Fibroblast of skin of right biceps (primary cell): ENCODE results near the gene PPP1R1B.
A peak's percentile ranks its signal among the peaks of the same experiment; 100 is the strongest.

Experiments
- DNase-seq: peaks from one replicate; pipeline ENCODE4 v3.0.0-alpha.2; 2013

The PPP1R1B gene

DNA sequence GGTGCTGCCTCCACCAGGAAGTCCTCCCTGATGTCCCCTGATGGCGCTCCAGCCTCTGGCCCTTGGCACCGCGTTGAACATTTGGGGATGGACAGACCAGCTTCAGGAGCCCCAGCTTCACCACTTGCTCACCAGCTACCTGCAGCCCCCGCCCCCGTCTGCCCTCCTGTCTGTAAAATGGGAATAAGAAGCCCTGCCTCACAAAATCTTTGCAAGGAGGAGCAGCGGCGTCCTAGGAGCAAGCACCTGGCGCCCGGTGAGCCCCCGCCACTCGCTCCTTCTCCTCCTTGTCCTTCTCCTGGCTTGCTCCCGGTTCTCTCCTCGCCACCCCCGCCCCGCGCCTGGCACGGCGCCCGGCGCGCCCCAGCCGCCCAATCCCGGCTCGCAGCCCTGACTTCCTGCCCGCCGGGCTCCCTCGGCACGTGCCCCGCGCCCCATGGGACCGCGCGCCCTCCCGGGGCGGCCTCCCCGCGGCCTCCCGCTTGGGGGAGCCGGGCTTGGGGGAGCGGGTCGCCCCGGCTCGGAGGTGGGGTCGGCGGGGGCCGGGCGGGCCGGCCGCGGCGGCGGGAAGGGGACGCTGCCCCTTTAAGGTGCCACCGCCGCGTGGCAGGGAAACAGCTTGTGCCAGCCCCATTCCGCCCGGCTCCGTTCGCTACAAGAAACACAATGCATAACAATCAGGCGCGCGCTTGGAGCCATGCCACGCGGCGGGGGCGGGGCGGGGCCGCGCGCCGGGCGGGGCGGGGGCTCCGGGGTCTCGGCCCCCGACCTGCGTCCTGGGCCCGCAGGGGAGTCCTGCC, 9.1 kb upstream of the PPP1R1B start:
- DNase-seq: peak; percentile 58

DNA sequence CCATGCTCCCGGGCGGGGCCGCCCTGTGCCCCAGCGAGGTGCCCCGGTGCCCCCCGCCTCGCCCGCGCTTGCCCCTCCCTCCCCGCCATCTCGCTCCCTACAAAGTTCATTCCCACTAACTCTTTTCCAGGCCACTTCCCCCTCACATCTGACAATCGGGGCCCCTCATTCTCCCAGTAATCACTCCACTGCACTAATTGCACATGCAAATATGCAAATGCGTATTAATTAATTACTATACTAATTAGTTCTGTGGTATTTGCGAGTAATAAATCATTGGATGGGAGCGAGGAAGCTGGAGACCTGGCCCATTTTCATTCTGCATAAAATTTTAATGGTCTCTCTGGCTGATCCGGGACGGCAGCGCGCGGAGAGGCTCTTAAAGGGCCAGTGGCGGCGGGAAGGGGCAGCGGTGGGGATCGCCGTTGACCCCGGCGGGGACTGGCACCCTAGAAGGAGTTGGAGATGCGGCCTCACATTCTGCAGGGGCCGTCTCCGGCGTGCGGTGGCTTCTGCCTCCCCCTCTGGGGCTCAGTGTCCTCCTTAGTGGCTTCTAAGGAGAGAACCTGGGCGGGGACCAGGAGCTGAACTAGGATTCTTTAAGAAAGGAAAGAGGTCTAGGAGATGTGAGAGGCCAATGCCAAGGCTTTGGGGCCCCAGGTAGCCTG, 8.4 kb upstream of the PPP1R1B start:
- DNase-seq: no peak

DNA sequence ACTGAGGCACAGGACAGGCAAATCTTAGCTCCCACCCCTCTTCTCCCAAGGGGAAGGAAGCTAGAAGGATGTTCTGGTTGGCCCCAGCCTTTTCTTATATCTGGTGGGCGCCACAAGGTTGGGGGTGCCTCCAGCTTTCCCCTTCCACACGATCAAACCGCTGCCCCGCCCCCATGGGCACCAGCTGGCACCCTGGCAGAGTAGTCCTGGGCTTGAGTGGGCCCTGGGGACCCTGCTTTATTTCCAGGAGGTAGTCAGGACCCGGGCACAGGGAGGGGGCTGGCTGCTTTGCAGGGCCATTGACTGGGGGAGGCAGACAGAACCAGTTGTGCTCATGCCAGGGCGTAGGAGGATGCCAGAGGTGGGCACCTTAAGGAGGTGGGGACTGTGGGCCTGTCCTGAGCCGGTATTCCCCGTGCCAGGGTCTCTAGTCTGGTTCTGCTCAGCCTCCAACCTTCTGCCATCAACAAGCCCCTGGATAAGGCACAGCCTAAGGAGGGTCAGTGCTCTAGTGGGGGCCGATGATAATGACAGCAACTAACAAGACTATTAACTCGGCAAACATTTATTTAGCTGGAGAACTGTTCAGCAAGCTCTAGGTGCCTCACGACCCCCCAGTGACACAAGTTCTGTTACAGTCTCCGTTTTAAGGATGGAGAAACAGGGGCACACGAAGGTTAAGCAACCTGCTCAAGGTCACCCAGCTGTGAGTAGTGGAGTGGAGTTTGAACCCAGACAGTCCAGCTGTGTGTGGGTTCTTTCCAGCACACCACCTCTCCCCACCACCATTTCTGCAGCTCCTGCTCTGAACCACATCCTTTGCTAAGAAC, 7.6 kb upstream of the PPP1R1B start:
- no peak for DNase-seq

DNA sequence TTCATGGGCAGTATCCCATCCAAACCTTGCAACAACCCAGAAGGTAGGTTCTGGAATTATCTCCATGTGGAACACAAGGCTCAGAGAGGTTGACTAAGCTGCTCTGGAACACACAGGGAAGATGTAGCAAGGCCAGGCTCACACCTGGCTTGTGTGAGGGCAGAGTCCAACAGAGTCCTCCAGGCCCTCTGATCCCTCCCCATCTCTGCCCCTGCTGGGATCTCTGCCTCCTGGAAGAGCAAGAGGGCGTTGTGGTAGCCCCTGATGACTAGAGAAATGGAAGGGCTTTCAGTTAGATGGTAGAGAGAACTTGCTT, 7.0 kb upstream of the PPP1R1B start:
- no peak for DNase-seq

DNA sequence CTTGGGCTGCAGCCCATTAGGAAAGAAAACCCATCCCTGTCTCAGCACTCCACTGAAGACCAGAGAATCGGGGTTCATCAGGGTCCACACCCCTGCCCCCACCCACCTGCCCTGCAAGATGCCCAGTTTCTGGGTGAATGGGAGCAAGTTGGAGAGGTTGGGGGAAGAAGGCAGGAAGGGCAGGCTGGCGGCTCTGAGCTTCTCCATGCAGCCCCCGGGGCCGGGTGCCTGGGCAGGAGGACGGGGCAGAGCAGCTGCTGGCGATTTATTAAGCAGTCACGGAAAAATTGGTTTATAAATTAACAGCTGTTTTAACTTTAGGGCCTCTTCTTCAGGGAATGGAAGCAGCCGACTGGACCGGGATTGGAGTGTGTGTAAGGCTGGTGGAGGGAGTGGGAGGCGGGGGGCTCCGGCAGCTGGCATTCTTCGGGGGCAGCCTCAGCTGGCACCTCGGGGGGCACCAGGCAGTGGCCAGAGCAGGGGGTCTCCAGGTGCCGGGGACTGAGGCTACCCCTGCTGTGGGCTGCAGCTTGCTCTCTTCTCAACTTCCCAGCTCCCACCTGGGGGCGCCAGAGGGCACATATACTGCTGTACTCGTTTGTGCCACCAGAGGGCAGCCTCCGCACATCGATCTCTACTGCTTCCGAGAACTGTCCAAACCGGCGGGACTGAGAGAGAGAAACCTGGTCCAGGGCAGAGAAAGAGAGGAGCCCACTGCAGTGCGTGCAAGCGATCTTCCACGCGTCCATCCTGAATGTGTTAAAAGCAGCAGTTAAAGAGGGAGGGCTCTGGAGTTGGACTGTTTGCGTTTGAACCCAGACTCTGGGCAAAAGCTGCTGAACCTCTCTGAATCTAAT, 5.0 kb upstream of the PPP1R1B start:
- peak; percentile 71 for DNase-seq

DNA sequence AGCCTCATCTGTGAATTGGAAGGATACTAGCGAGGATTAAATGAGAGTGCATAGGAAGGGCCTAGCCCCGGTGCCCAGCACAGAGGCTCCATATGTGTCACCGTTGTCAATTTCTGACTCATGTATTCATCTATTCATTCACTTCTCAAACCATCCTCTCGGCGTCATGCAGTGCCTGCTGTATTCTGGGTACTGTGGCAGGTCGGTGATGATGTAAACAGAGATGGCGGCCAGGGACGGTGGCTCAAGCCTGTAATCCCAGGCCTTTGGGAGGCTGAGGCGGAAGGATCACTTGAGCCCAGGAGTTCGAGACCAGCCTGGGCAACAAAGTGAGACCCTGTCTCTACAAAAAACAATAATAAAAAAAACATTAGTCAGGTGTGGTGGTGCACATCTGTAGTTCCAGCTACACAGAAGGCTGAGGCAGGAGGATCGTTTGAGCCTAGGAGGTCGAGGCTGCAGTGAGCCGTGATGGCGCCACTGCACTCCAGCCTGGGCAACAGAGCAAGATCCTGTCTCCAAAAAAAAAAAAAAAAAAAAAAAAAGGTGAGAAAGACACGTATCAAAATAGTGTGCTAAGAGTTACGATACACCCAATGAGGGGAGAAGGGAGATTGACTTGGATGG, 4.3 kb upstream of the PPP1R1B start:
- DNase-seq: no peak

DNA sequence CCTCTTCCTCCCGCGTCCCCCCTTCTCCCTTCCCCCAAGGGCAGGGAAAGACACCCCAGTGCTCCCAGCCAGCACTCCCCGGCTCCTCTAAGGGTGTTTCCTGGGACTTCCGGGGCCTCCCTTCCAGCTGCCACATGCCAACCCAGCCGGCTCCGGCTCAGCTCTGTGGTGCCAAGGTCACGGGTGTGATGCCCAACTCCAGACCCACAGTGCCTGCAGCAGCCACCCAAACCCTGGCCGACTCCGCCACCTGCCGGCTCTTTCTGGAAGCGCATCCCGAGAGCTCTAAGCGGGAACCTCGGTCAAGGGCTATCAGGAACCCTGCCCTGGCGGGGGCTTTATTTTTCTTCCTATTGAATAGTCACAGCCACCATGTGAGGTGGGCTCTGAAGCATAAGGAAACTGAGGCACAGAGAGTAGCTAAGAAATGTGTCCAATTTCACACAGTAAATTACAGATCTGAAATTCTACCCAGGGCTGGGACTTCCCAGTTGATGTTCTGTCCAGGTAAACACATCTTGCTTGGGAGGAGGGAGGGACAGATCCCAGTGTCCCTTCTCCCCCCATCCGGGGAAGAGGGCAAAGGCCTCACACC, 3.3 kb upstream of the PPP1R1B start:
- peak; percentile 50 for DNase-seq

DNA sequence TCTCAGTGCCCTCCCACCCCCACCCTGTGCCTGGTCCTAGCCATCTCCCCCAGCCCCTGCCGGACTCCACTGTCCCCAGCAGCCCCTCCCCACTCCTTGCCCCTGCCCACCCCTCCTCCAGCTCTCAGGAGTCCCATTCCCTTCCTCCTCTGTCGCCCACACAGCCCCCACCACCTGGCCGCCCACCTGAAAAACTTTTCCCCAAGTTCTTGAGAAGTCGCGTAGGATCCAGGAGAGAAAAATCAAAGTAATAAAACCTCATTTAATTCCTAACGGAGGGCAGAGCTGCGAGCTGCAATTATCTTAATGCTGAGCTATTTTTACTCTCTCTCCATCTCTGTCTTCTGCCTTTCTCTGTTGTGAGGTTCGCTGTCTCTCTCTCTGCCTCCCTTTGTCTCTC, 2.4 kb upstream of the PPP1R1B start:
- no peak for DNase-seq

DNA sequence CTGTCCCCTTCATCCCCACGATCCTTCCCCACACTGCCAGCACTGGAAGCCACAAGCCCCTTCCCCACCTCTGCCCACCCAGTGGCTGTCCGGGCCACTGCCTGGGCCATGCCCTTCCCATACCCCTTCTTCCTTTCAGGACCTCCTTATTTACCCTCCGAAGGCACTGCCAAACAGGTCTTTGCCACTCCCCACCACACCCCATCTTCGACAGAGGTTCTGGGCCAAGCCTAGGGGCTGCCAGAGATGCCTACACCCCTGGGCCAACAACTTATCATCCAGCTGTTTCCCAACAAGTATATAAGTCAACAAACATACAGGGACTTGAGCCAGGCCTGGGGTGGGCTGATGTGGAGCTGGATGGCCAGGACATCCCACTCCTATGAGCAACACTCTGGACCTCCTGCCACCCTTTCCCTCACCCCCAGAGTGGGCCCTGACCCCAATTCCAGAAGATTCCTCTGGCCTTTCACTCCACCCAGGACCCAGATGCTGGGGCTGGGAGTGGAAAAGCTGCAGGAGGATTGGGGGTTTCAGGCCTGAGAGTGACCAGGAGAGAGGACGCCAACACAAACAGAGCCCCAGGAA, 1.5 kb upstream of the PPP1R1B start:
- DNase-seq: no peak

DNA sequence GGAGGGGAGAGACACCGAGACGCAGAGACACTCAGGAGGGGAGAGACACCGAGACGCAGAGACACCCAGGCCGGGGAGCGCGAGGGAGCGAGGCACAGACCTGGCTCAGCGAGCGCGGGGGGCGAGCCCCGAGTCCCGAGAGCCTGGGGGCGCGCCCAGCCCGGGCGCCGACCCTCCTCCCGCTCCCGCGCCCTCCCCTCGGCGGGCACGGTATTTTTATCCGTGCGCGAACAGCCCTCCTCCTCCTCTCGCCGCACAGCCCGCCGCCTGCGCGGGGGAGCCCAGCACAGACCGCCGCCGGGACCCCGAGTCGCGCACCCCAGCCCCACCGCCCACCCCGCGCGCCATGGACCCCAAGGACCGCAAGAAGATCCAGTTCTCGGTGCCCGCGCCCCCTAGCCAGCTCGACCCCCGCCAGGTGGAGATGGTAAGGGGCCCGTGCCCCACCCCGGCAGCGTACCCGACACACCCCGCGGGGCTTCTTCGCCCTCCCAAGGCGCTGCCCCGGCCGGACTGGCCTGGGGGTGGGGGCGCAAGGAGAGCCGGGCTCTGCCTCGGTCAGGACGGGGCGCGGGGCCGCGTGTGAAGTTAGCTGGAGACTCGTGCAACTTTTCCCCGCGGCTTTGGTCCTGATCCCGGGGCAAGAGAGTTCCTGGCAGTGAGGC, 427 bp downstream of the PPP1R1B start:
- no peak for DNase-seq

DNA sequence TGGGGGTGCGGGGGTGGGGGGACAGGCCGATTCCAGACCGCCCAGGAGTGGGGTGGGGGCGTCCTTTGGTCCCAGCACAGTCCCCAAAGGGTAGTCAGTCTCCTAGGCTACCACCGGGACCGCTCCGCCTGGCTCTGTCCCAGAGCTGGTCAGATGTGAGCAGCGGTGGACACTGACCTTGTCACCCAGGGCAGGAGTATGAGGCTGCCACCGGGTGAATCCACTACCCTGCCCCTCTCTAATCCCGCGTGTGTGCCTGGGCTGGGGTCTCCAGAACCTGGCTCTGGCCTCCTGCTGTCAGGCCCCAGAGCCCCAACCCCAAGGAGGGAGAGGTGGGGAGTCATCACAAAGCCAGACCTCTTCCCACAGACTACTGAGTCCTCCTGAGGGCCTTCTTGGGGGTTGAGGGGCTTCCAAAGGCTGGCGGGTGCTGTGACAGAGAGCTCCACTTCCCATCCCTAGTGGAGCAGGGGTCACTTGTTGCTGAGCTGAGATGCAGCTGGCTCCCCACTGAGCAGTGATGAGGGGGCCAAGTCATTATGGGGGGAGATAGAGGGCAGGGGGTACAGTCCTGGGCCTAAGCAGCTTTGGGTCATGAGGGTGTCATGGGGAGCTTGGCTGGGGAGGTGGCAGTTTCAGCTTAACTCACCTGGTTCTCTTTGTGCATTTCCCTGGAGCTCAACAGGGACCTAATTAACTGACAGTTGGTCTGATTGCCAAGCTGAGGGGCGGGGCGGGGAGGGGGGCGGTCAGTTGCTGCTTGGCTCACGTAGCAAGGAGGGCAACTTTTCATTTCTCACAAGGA, 1.2 kb downstream of the PPP1R1B start:
- no peak for DNase-seq

DNA sequence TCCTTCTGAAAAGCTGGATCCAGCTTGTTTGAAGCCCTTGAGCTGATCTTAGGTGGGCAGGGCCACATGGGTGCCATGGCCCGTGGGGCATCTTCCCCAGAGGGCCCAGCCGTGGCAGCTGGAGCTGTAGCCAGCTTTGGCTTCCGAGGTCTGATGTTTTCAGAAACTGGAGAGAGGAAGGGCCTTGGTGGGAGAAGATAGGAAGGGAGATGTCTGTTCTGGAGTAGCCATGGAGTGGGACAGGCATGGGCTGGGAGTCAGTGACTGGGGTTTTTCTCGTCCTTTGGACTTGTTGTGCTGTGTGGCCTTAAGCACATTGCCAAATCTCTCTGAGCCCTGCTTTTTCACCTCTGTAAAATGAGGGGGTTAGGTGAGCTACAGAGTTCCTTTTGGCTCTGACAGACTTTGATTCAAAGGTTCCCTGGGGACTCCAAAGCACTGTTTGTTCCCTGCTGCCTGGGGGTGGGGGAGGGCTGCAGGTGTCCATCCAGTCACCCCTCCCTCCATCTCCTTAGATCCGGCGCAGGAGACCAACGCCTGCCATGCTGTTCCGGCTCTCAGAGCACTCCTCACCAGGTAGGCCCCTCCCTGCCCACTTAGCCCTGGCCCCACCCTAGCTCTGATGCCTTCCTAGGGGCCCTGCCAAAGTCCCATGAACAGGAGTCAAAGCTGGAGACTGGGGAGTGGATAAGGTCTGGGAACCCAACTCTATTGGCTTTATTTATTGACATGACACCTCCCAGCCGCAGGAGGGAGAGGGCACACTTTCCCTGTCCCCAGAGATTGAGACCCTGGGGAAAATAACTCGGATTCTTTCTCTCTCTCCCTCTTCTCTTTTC, 2.1 kb downstream of the PPP1R1B start:
- DNase-seq: no peak

DNA sequence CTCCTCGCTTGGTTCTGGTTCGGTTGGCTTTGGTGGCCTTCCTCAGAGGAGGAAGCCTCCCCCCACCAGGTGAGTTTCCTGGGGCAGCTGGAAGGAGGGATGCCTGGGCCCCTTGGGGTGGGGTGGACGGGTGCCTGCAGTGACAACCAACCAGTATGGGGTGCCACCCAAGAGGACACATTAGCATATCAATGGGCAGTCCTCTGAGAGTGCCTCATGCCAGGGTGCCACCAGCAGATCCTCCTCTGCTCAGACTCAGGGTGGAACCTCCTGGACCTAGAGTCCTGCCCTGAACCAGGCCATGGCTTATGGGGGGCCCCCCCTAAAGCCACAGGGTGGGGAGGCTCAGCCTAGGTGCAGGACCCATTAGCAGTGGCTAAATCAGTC, 2.7 kb downstream of the PPP1R1B start:
- no peak for DNase-seq

DNA sequence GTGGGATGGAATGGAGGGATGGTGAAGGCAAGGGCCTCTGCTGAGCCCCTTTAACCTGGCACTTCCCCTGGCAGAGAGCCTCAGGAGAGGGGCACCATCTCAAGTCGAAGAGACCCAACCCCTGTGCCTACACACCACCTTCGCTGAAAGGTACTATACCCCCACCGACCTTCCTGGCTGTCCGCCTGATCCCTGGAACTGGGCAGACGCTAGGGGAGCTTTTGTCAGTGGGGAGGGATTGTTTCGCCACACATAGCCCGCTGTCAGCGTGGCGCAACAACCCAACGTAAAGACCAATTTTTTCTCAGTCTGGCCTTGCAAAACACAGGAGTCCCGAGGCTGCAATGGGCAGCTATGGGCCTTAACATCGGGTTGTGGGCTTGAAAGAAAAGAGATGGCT, 3.1 kb downstream of the PPP1R1B start:
- DNase-seq: no peak

DNA sequence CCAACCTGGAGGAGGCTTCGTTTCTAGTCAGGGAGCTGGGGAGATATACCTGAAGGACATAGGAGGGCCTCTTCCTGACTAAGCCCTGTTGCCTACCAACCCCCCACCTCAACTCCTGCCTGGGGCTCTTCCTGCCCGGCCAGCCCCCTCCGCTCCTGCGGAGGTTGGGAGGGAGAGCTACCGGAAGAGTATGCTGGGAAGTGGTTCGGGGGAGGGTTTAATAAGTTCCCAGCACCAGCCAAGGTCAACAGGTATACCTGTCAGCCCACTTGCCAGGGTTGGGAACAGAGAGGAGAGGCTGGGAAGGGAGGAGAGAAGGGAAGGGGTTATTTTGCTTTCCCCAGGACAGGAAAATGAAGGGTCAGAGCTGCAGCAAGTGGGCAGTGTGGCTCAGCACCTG, 4.7 kb downstream of the PPP1R1B start:
- no peak for DNase-seq

DNA sequence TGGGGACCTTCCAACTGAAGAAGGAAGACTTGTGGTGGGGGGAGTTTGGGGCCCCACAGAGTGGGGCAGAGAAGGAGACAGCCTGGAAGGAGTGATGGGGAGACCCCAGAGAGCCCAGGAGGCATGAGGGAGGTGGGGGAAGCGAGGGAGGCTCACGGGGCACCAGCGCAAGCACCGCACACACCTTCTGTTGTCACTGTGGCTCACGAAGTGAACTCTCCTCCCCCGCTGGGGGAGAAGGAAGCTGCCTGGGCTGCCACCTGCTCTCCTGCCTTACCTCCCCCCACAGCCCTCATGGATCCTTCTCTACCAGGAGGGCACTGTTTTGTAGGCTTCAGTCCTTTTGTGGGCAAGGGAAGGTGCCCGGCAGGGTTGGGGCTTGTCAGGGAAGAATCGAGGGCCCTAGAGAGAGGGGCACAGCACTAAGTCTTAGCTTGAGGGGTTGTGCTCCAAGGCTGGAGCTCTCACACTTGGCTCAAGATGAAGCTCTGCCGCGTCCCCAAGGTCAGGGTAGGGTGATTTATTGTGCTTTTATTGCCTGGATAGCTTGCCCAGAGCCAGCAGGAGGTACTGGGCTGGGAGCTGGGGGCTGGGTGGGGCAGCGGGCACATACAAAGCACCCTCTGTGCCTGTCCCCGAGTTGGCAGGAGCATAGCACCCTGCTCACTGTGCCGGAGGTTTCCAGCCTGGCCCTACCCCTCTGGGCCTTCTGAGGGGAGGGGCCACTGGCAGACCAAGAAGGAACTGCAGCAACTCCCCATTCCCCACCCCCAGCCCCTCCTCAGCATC, 5.6 kb downstream of the PPP1R1B start:
- DNase-seq: no peak

DNA sequence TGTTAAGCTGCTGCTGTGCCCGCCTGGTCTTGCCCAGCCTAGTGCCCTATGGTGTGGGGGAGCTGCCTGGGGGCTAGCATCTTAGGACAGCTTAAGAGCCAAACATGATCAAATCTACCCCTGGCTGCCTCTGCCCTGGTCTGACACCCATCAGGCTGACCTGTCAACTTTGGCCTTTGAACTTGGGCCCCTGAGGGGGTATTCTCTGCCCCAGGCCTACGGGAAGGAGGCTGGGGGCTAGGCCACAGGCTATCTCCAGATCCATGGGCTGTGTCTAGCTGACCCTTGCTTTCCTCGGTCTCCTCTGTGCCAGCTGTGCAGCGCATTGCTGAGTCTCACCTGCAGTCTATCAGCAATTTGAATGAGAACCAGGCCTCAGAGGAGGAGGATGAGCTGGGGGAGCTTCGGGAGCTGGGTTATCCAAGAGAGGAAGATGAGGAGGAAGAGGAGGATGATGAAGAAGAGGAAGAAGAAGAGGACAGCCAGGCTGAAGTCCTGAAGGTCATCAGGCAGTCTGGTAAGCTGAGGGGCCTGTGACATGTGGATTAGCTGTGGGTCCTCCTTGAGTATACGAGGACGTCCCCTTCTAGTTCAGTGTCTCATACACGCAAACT, 6.9 kb downstream of the PPP1R1B start:
- DNase-seq: no peak

DNA sequence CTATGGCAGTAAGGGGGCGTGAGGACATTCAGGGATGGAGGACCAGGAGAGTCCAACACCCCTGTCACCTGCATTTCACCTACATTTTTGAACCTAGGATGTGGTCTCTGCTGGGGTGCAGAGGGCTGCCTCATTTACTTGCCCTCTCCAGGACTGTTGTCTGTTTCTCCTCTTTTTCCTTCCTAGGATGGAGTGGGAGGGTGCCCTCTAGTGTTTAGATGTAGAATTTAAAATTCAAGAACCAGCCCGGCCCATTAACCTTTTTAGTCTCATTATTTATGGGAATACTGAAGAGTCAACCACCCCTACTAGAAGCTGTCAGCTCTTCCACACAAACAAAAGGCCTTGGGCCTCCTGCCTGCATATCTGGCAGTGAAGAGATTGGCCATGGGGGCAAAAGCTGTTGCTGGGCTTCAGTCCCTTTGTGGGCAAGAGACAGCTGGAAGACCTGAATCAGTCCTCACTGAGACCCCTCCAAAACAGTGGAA, 7.7 kb downstream of the PPP1R1B start:
- peak; percentile 38 for DNase-seq
